Keratinocyte (primary cell): Measurements from ENCODE around the gene MYO1H. TPM values are rescaled to one million over a fixed set of nuclear protein-coding genes. Genes with fewer than 3 reads are reported as not detected.

ENCODE experiments used
- DNase-seq: peaks from one replicate; pipeline ENCODE4 v3.0.0-alpha.2; 2011; ENCODE audit warnings: low read depth, missing footprints, low spot score
- FAIRE-seq: peaks from 2 replicates; lab custom pipeline; 2011; peaks lifted over from hg19 to GRCh38; lab: Jason Lieb, UNC
- H2AFZ ChIP-seq: 2 replicates; pipeline ENCODE4 v1.6.0; 2012; ENCODE audit warnings: low read length, control low read depth, inconsistent platforms; ENCODE audit not compliant: control insufficient read depth
- H3K27ac ChIP-seq: 2 replicates; pipeline ENCODE4 v1.5.1; 2011; ENCODE audit warnings: low read length; ENCODE audit not compliant: control insufficient read depth, insufficient read depth
- H3K27me3 ChIP-seq: 3 replicates; pipeline ENCODE4 v1.6.0; 2011; ENCODE audit warnings: low read length; ENCODE audit not compliant: control insufficient read depth, insufficient read depth; ENCODE audit errors: extremely low read depth
- H3K36me3 ChIP-seq, 2 experiments: 2 replicates in 1 of 2; 3 replicates in 1 of 2; pipeline ENCODE4 v1.5.1; 2011; ENCODE audit warnings: low read length in 2 of 2, mild to moderate bottlenecking in 1 of 2; ENCODE audit not compliant: control insufficient read depth in 2 of 2, insufficient read depth in 2 of 2; ENCODE audit errors: extremely low read depth in 1 of 2
- H3K4me1 ChIP-seq: 3 replicates; pipeline ENCODE4 v1.5.1; 2011; ENCODE audit warnings: low read length; ENCODE audit not compliant: control insufficient read depth, insufficient read depth; ENCODE audit errors: extremely low read depth
- H3K4me2 ChIP-seq: 3 replicates; pipeline ENCODE4 v1.6.0; 2011; ENCODE audit warnings: low read depth, low read length; ENCODE audit not compliant: control insufficient read depth, insufficient read depth; ENCODE audit errors: extremely low read depth
- H3K4me3 ChIP-seq, 3 experiments: fragments of 200-600 bp in 1 of 3; sonication (generic) in 1 of 3; 2 replicates in 2 of 3; 3 replicates in 1 of 3; pipeline ENCODE4 v1.5.1; 2011 to 2016; ENCODE audit warnings: low read length in 3 of 3, mild to moderate bottlenecking in 3 of 3, control low read depth in 2 of 3, inconsistent platforms in 1 of 3, low read depth in 1 of 3, mixed read lengths in 1 of 3, mixed run types in 1 of 3, moderate library complexity in 1 of 3; ENCODE audit not compliant: control insufficient read depth in 2 of 3, insufficient read depth in 2 of 3; ENCODE audit errors: extremely low read depth in 1 of 3
- H3K79me2 ChIP-seq: 2 replicates; pipeline ENCODE4 v1.6.0; 2012; ENCODE audit warnings: low read length; ENCODE audit not compliant: control insufficient read depth, insufficient read depth
- H3K9ac ChIP-seq: 3 replicates; pipeline ENCODE4 v1.6.0; 2011; ENCODE audit warnings: low read length; ENCODE audit not compliant: control insufficient read depth, insufficient read depth; ENCODE audit errors: extremely low read depth
- H3K9me1 ChIP-seq: 3 replicates; pipeline ENCODE4 v1.6.0; 2011; ENCODE audit warnings: low read length; ENCODE audit not compliant: control insufficient read depth, insufficient read depth; ENCODE audit errors: extremely low read depth
- H3K9me3 ChIP-seq: 2 replicates; pipeline ENCODE4 v1.5.1; 2012; ENCODE audit warnings: low read depth, low read length; ENCODE audit not compliant: control insufficient read depth
- H4K20me1 ChIP-seq: 3 replicates; pipeline ENCODE4 v1.6.0; 2011; ENCODE audit warnings: low read length; ENCODE audit not compliant: control insufficient read depth, insufficient read depth; ENCODE audit errors: extremely low read depth
- CTCF ChIP-seq, 3 experiments: IDR thresholded peaks in 1 of 3; conservative IDR thresholded peaks in 1 of 3; optimal IDR thresholded peaks in 1 of 3; 2 replicates in 2 of 3; 3 replicates in 1 of 3; pipeline versions ENCODE3 to v1.5.1; 2011; ENCODE audit warnings: low read length in 3 of 3, mild to moderate bottlenecking in 3 of 3, moderate library complexity in 2 of 3, control low read depth in 1 of 3, inconsistent platforms in 1 of 3; ENCODE audit not compliant: insufficient read depth in 2 of 3; ENCODE audit errors: extremely low read depth in 1 of 3
- EZH2 ChIP-seq: IDR thresholded peaks from one replicate; pipeline ENCODE4 v1.6.1; 2012; ENCODE audit warnings: inconsistent platforms, mild to moderate bottlenecking, low read length, moderate library complexity
- dilution Hi-C: fragments of 300-500 bp; cut with MboI; formaldehyde crosslinking; loops from one replicate; pipeline ENCODE4 v1.7.0; 2020; ENCODE audit warnings: low sequenced_read_pairs; ENCODE audit not compliant: extremely low pct_ligation_motif_present
- polyA plus RNA-seq, 5 experiments: library from polyadenylated mRNA; depleted of rRNA in 3 of 5; stranded (reverse) in 3 of 5; stranded (forward) in 1 of 5; unstranded in 1 of 5; fragments of >200 nt; gene quantifications; 1 replicate in 1 of 5; 2 replicates in 3 of 5; 3 replicates in 1 of 5; pipeline versions ENCODE4 v1.2.1 to v1.2.3, GENCODE V29; 2011 to 2012; ENCODE audit warnings: missing spikeins in 2 of 5, low read depth in 1 of 5, low replicate concordance in 1 of 5

Gene MYO1H
- polyA plus RNA-seq, 1 donor (not counting 4 experiments of a cell fraction or from before 2014, with no cell fraction given) = not detected

GRCh38 chr12:109329003-109329402 lies 18.7 kb upstream of the MYO1H start:
- TF ChIP-seq CTCF (optimal IDR thresholded peaks at IDR 0.05 in 1 of 3, IDR thresholded peaks at IDR 0.05 in 1 of 3, conservative IDR thresholded peaks at IDR 0.05 in 1 of 3; ENCODE audit: extremely low read depth in 1 of 3, insufficient read depth in 2 of 3, low read length in 3 of 3) (no peak), EZH2 (no peak)
- H3K79me2 ChIP-seq = no peaks in the 10 kb centered on the region
- no peaks in the 10 kb centered on the region for H4K20me1 ChIP-seq
- H3K4me3 ChIP-seq = no peak overlapping the region
- peaks cover 2% of the 10 kb centered on the region for H3K27me3 ChIP-seq
- dilution Hi-C loops = no loop called here
- H3K4me1 ChIP-seq = no peaks in the 10 kb centered on the region
- no peak overlapping the region for H3K9ac ChIP-seq
- DNase-seq = no peak
- no peaks in the 10 kb centered on the region for H3K9me1 ChIP-seq
- H3K9me3 ChIP-seq = no peaks in the 10 kb centered on the region
- H3K36me3 ChIP-seq = no peaks in the 10 kb centered on the region
- H3K27ac ChIP-seq = no peak overlapping the region
- H3K4me2 ChIP-seq = no peak overlapping the region
- no peak for FAIRE-seq
- H2AFZ ChIP-seq = no peak overlapping the region

GRCh38 chr12:109329686-109330085 lies 18.0 kb upstream of the MYO1H start:
- no peaks in the 10 kb centered on the region for H3K79me2 ChIP-seq
- H3K4me2 ChIP-seq = no peak overlapping the region
- no peaks in the 10 kb centered on the region for H3K9me1 ChIP-seq
- H3K9me3 ChIP-seq = no peaks in the 10 kb centered on the region
- dilution Hi-C loops = loop anchor here (5.0 kb wide), 1 partner anchor 52 kb away; no protein-coding TSS in a partner anchor
- TF ChIP-seq CTCF (optimal IDR thresholded peaks at IDR 0.05 in 1 of 3, IDR thresholded peaks at IDR 0.05 in 1 of 3, conservative IDR thresholded peaks at IDR 0.05 in 1 of 3; ENCODE audit: extremely low read depth in 1 of 3, insufficient read depth in 2 of 3, low read length in 3 of 3) (no peak), EZH2 (no peak)
- FAIRE-seq (no peak), DNase-seq (no peak)
- no peaks in the 10 kb centered on the region for H3K36me3 ChIP-seq
- no peaks in the 10 kb centered on the region for H4K20me1 ChIP-seq
- no peaks in the 10 kb centered on the region for H3K27me3 ChIP-seq
- H3K4me1 ChIP-seq = no peaks in the 10 kb centered on the region
- H3K9ac ChIP-seq = no peak overlapping the region
- no peak overlapping the region for H2AFZ ChIP-seq
- no peak overlapping the region for H3K27ac ChIP-seq
- H3K4me3 ChIP-seq = no peak overlapping the region
